ENCODE measurements around the gene KIF22. TPM values are rescaled to one million over a fixed set of nuclear protein-coding genes. Genes with fewer than 3 reads are reported as not detected.

Gene KIF22
- total RNA-seq: 67.1 and 77.1 TPM in 2 replicates

GRCh38 chr16:29790183-29790948 lies at the start of gene KIF22:
TSS of gene KIF22 (plus strand) at chr16:29790751. CDS start at chr16:29790760, 9 bp downstream.

GRCh38 chr16:29745853-29746345 lies 44.7 kb upstream of the KIF22 start, which contains the start of gene C16orf54:
TSS of gene C16orf54 (minus strand) at chr16:29745990. CDS start at chr16:29744951, 1,039 bp downstream.

DNA sequence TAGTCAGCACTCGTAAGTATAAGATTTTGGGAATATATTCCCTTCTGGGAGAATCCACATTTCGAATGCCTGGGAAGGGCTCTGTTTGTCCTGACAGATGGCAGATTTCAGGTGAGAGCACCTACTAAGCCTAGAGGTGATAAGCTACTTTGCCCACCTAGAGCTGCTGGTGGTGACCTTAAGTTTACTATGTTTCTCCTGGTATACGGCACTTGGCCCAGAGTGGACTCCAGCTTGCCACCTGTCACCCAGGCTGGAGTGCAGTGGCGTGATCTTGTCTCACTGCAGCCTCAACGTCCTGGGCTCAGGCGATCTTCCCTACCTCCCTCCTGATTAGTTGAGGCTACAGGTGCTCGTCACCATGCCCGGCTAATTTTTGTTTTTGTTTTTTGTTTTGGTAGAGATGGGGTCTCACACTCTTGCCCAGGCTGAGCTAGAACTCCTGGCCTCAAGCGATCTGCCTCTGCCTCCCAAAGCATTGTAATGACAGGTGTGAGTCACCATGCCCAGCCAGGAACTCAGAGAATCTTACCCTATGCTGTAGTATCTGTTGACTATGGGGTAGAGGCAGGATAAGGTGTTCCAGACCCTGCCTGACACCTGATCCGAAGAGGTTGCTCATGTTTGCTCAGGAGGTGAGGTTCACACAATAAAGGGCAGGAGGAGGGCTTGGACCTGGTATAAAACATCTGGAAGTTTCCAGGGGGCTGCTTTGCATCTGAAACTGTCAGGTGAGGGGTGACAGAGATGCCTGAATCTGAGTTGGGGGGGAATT lies 12.8 kb upstream of the KIF22 start, which contains the start of gene ZG16:
Gene ZG16 (plus strand): TSS at position 681 of the 775 bp plus-strand sequence. CDS start 1,011 bp downstream, outside the sequence.

DNA sequence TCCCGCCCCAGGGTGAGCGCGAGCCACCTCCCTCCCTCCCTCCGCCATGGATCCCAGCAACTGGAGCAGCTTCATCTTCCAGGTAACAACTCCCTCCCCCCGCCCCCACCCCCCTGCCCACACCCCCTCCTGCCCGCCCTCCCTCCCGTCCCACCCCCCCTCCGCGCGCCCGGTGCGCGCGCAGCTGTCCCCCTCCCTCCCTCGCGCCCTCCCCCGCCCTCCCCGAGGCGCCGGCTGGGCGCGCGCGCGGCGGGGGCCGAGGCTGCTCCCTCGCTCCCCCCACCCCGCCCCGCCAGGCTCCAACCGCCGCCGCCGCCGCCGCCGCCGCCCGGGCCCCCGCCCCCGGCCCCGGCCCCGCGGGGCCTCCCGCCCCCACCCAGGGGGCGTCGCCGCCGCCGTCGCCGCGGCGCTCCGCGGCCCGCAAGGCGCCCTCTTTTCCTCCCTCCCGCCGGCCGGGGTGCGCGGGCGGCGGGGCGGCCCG lies 15.6 kb downstream of the KIF22 start, which contains the start of gene MAZ:
Gene MAZ (plus strand): TSS at position 431 of the 481 bp plus-strand sequence. CDS start 173 bp downstream, outside the sequence.

DNA sequence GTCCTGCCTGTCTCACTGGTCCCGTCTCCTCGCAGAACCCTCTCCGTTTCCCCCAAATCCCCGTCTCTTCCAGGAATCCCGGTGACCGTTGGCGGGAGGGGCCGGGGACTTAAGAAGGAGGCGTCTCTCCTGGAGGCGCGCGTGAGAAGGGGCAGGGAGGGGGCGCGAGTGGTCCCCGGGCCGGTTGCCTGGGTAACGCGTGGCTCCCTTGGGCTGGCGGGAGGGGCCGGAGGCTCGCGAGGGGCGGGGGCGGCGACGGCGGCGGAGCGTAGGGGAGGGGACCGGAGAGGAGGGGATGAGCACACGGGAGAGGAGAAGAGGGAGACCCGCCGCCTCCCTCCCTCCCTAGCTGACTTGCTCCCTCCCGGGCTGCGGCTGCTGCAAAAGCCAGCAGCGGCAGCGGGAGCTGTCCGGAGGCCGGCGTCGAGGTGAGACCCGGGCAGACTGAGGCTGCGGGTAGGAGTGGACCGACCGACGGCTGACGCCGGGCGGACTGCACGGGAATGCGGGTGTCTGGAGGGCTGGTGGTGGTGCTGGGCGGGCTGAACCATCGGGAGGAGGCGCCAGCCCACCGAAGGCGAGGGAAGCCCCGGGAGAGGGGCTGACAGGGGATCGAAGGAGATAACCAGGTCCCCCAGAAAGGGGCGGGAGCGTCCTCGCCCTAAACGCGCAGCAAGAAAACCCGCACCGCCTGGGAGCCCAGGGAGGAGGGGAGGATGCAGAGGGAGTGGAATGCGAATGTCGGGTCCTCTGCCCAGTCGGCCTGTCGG lies 21.5 kb downstream of the KIF22 start, which contains the start of gene PRRT2:
Gene PRRT2 (plus strand): TSS at position 298 of the 770 bp plus-strand sequence. CDS start 862 bp downstream, outside the sequence.

GRCh38 chr16:29815793-29816693 lies 25.5 kb downstream of the KIF22 start, which contains the start of gene PAGR1:
TSS of gene PAGR1 (plus strand) at chr16:29816152. CDS start at chr16:29816526, 374 bp downstream.

GRCh38 chr16:29820271-29820701 lies 29.7 kb downstream of the KIF22 start, which contains the start of gene MVP:
TSS of gene MVP (plus strand) at chr16:29820462. CDS start at chr16:29830550, 10,088 bp downstream.

Other genes with a start within 250 kb of the KIF22 start
- not detected in 2 replicates for gene SPN, start 127.5 kb upstream of the KIF22 start, total RNA-seq
- not detected in 2 replicates for gene QPRT, start 111.6 kb upstream of the KIF22 start, total RNA-seq
- gene C16orf54, start 44.8 kb upstream of the KIF22 start, total RNA-seq: not detected in 2 replicates
- gene ZG16, start 12.5 kb upstream of the KIF22 start, total RNA-seq: not detected in 2 replicates
- 138 and 171 TPM in 2 replicates for gene MAZ, start 15.8 kb downstream of the KIF22 start, total RNA-seq
- not detected in 2 replicates for gene PRRT2, start 21.4 kb downstream of the KIF22 start, total RNA-seq
- gene PAGR1, start 25.4 kb downstream of the KIF22 start, total RNA-seq: 34.6 and 37.6 TPM in 2 replicates
- 320 and 330 TPM in 2 replicates for gene MVP, start 29.7 kb downstream of the KIF22 start, total RNA-seq
- gene CDIPT, start 72.5 kb downstream of the KIF22 start, total RNA-seq: 78.5 and 87.1 TPM in 2 replicates
- gene SEZ6L2, start 108.8 kb downstream of the KIF22 start, total RNA-seq: 0.27 and 0.74 TPM in 2 replicates
- gene ASPHD1, start 109.7 kb downstream of the KIF22 start, total RNA-seq: 0.07 and 0.34 TPM in 2 replicates
- 6.9 and 10.1 TPM in 2 replicates for gene KCTD13, start 135.5 kb downstream of the KIF22 start, total RNA-seq
- 145 and 159 TPM in 2 replicates for gene TMEM219, start 171.3 kb downstream of the KIF22 start, total RNA-seq
- gene TAOK2, start 183.1 kb downstream of the KIF22 start, total RNA-seq: 72.7 and 73.7 TPM in 2 replicates
- 12.1 and 19.0 TPM in 2 replicates for gene HIRIP3, start 204.9 kb downstream of the KIF22 start, total RNA-seq
- gene INO80E, start 205.5 kb downstream of the KIF22 start, total RNA-seq: 86.9 and 128 TPM in 2 replicates
- 0.39 TPM in 1 of 2 replicates, not detected in the other for gene DOC2A, start 220.3 kb downstream of the KIF22 start, total RNA-seq
- gene C16orf92, start 232.4 kb downstream of the KIF22 start, total RNA-seq: not detected in 2 replicates
- 0.34 TPM in 1 of 2 replicates, not detected in the other for gene TLCD3B, start 240.5 kb downstream of the KIF22 start, total RNA-seq